SK-N-SH (cell line): Measurements from ENCODE around the gene DGKD. TPM values are rescaled to one million over a fixed set of nuclear protein-coding genes. Genes with fewer than 3 reads are reported as not detected.

Experiments used
- CTCF ChIA-PET: fragments of 300-600, 350-600 bp; formaldehyde crosslinking; extraction: SDS; loops from one replicate; lab custom pipeline; 2021; lab: Yijun Ruan, JAX
- POLR2A ChIA-PET: fragments of 350-600 bp; sonication (Branson Sonifier 250); formaldehyde crosslinking; extraction: SDS; loops from one replicate; lab custom pipeline; 2020; ENCODE audit warnings: antibody characterized with exemption, inconsistent platforms; lab: Yijun Ruan, JAX
- DNase-seq: peaks from one replicate; pipeline ENCODE4 v3.0.0; 2012
- H2AFZ ChIP-seq: fragments of 200-600 bp; sonication (generic); 2 replicates; pipeline ENCODE4 v1.8.1; 2016; ENCODE audit warnings: antibody characterized with exemption, mild to moderate bottlenecking, low read depth
- H3F3A ChIP-seq: fragments of 200-600 bp; sonication (generic); replicated peaks from 2 replicates; pipeline ENCODE3; 2016; ENCODE audit warnings: antibody characterized with exemption, mild to moderate bottlenecking; ENCODE audit not compliant: insufficient read depth
- H3K27ac ChIP-seq, 2 experiments: fragments of 200-500 bp in 1 of 2; fragments of 200-600 bp in 1 of 2; sonication (Bioruptor generic) in 1 of 2; sonication (generic), shearing (Covaris generic) in 1 of 2; 2 replicates each; pipeline versions ENCODE4 v1.5.1 to v1.6.1; 2014 to 2016; ENCODE audit warnings: low read depth in 2 of 2, inconsistent platforms in 1 of 2, low read length in 1 of 2, mild to moderate bottlenecking in 1 of 2, mixed read lengths in 1 of 2
- H3K27me3 ChIP-seq: fragments of 200-600 bp; sonication (generic), shearing (Covaris generic); 2 replicates; pipeline ENCODE4 v1.6.1; 2016; ENCODE audit warnings: mixed run types; ENCODE audit not compliant: insufficient read depth
- H3K36me3 ChIP-seq, 2 experiments: fragments of 200-500 bp in 1 of 2; fragments of 200-600 bp in 1 of 2; sonication (Bioruptor generic) in 1 of 2; sonication (generic) in 1 of 2; replicated peaks in 1 of 2; 2 replicates each; pipeline versions ENCODE3 to v1.5.1; 2014 to 2016; ENCODE audit warnings: low read length in 1 of 2, mild to moderate bottlenecking in 1 of 2; ENCODE audit not compliant: insufficient read depth in 2 of 2, control insufficient read depth in 1 of 2
- H3K4me1 ChIP-seq, 2 experiments: fragments of 200-500 bp in 1 of 2; fragments of 200-600 bp in 1 of 2; sonication (Bioruptor generic) in 1 of 2; sonication (generic), shearing (Covaris generic) in 1 of 2; 2 replicates each; pipeline versions ENCODE4 v1.5.1 to v1.6.1; 2014 to 2016; ENCODE audit warnings: low read depth in 1 of 2, low read length in 1 of 2, mixed run types in 1 of 2; ENCODE audit not compliant: insufficient read depth in 2 of 2, control insufficient read depth in 1 of 2
- H3K4me2 ChIP-seq: fragments of 200-600 bp; sonication (generic), shearing (Covaris generic); 2 replicates; pipeline ENCODE4 v1.6.1; 2017; ENCODE audit warnings: mixed run types
- H3K4me3 ChIP-seq, 2 experiments: fragments of 200-500 bp in 1 of 2; fragments of 200-600 bp in 1 of 2; sonication (Bioruptor generic) in 1 of 2; sonication (generic), shearing (Covaris generic) in 1 of 2; 2 replicates each; pipeline versions ENCODE4 v1.5.1 to v1.8.1; 2014 to 2016; ENCODE audit warnings: low read depth in 2 of 2, inconsistent platforms in 1 of 2, low read length in 1 of 2, mild to moderate bottlenecking in 1 of 2, mixed read lengths in 1 of 2, moderate library complexity in 1 of 2
- H3K79me2 ChIP-seq: fragments of 200-600 bp; sonication (generic); 2 replicates; pipeline ENCODE4 v1.8.1; 2017; ENCODE audit warnings: mild to moderate bottlenecking; ENCODE audit not compliant: insufficient read depth
- H3K9ac ChIP-seq: fragments of 200-600 bp; sonication (generic); 2 replicates; pipeline ENCODE4 v1.6.1; 2017; ENCODE audit warnings: mixed run types
- H3K9me2 ChIP-seq: fragments of 200-600 bp; sonication (generic); 2 replicates; pipeline ENCODE4 v1.6.1; 2017; ENCODE audit warnings: mixed run types
- H3K9me3 ChIP-seq: fragments of 200-600 bp; sonication (generic); 2 replicates; pipeline ENCODE4 v1.6.1; 2017; ENCODE audit warnings: mixed run types, mild to moderate bottlenecking, moderate library complexity
- H4K20me1 ChIP-seq: fragments of 200-600 bp; sonication (generic); 2 replicates; pipeline ENCODE4 v1.6.1; 2017; ENCODE audit warnings: mild to moderate bottlenecking, mixed run types; ENCODE audit not compliant: insufficient read depth
- ELF1 ChIP-seq: IDR thresholded peaks from 2 replicates; pipeline ENCODE4 v1.4.0; 2012
- GABPA ChIP-seq: IDR thresholded peaks from 2 replicates; pipeline ENCODE4 v1.4.0; 2012; ENCODE audit warnings: low read depth, mild to moderate bottlenecking
- IRF3 ChIP-seq: fragments of 150-350 bp; IDR thresholded peaks from 2 replicates; pipeline ENCODE4 v1.6.1; 2016; ENCODE audit warnings: mild to moderate bottlenecking, low read depth, low read length
- PBX3 ChIP-seq: IDR thresholded peaks from 2 replicates; pipeline ENCODE4; 2012
- RAD21 ChIP-seq: IDR thresholded peaks from 2 replicates; pipeline ENCODE4 v1.6.1; 2012; ENCODE audit warnings: mild to moderate bottlenecking, low read length
- REST ChIP-seq: IDR thresholded peaks from 2 replicates; pipeline ENCODE4 v1.6.1; 2012; ENCODE audit warnings: mild to moderate bottlenecking, low read depth, low read length, moderate library complexity
- WGBS: methylation state at CpG from one replicate; pipeline ENCODE4 v1.1.6; 2017; ENCODE audit warnings: low lambda C conversion rate; 5-methylcytosine and 5-hydroxymethylcytosine counted together
- polyA plus RNA-seq, 3 experiments: library from polyadenylated mRNA; depleted of rRNA; stranded (reverse); fragments of >200 nt; gene quantifications; 2 replicates each; pipeline ENCODE4 v1.2.3, GENCODE V29; 2012

Gene DGKD
- polyA plus RNA-seq, 1 of the 3 experiments (the other 2 are of a cell fraction) = 21.7 TPM

- no peaks in the 10 kb centered on the region for H3K36me3 ChIP-seq
- H3K27me3 ChIP-seq = no peaks in the 10 kb centered on the region
- DNase-seq = no peak
- no peak overlapping the region for H2AFZ ChIP-seq
- no peaks in the 10 kb centered on the region for H4K20me1 ChIP-seq
- CTCF ChIA-PET = interaction anchor here (1.3 kb wide), 1 partner anchor 15 kb away, joined by 3 read pairs; no protein-coding TSS in a partner anchor
- no peaks in the 10 kb centered on the region for H3K79me2 ChIP-seq
- POLR2A ChIA-PET = no interaction called here
- no peaks in the 10 kb centered on the region for H3K9me3 ChIP-seq
- peaks cover 0 to 2% of the 10 kb centered on the region in 2 experiments; a peak in 1 of 4 replicates for H3K4me1 ChIP-seq
- no peak overlapping the region for H3K4me3 ChIP-seq
- TF ChIP-seq IRF3 = no peak
- TF ChIP-seq RAD21 = no peak
- TF ChIP-seq REST = no peak
- TF ChIP-seq, all 33 proteins: peak for 0
- Histone ChIP-seq H3K27ac (no peak overlapping the region), H3K4me2 (no peak overlapping the region), H3K9me2 (no peaks in the 10 kb centered on the region), H3K9ac (no peak overlapping the region), H3F3A (no peaks in the 10 kb centered on the region)
- 79% methylated on average over 8 of the region's 8 CpGs for WGBS
These were observed 30.4 kb upstream of the DGKD start for GRCh38 chr2:233323851-233324250.

GRCh38 chr2:233325256-233325655 lies 29.0 kb upstream of the DGKD start:
- no peak for DNase-seq
- Histone ChIP-seq H3K27ac (no peak overlapping the region), H4K20me1 (no peaks in the 10 kb centered on the region), H3K9me2 (no peaks in the 10 kb centered on the region), H3K79me2 (no peaks in the 10 kb centered on the region), H3K4me3 (no peak overlapping the region), H3K27me3 (no peaks in the 10 kb centered on the region), H3K36me3 (no peaks in the 10 kb centered on the region), H3K4me2 (no peak overlapping the region), H2AFZ (no peak overlapping the region), H3K9ac (no peak overlapping the region), H3F3A (no peaks in the 10 kb centered on the region), H3K9me3 (no peaks in the 10 kb centered on the region), H3K4me1 (peaks cover 0 to 7% of the 10 kb centered on the region in 2 experiments; a peak in 2 of 4 replicates)
- POLR2A ChIA-PET = no interaction called here
- no peak for TF ChIP-seq ELF1
- no peak for TF ChIP-seq GABPA
- TF ChIP-seq PBX3 = no peak
- CTCF ChIA-PET = interaction anchor here (1.3 kb wide), 1 partner anchor 14 kb away, joined by 3 read pairs; no protein-coding TSS in a partner anchor
- 69% methylated on average over 4 of the region's 4 CpGs for WGBS
